GM12872 (cell line): ENCODE data around the gene PLXNA4.

ENCODE experiments used
- CTCF ChIP-seq: IDR thresholded peaks from 3 replicates; pipeline ENCODE4 v1.5.1; 2011; ENCODE audit warnings: low read depth, mild to moderate bottlenecking, low read length, moderate library complexity; ENCODE audit not compliant: insufficient read depth

PLXNA4 gene

GRCh38 chr7:132135746-132136385 lies 440.4 kb downstream of the PLXNA4 start:
- TF ChIP-seq CTCF: no peak

- no peak for TF ChIP-seq CTCF
Observed at GRCh38 chr7:132134814-132135445, 441.3 kb downstream of the PLXNA4 start.

- TF ChIP-seq CTCF: no peak
Observed at GRCh38 chr7:132133501-132133900, 442.8 kb downstream of the PLXNA4 start.

- no peak for TF ChIP-seq CTCF
Observed at GRCh38 chr7:132131196-132131595, 445.1 kb downstream of the PLXNA4 start.

GRCh38 chr7:132130497-132130896 lies 445.8 kb downstream of the PLXNA4 start:
- TF ChIP-seq CTCF: no peak

GRCh38 chr7:132125872-132126595 lies 450.2 kb downstream of the PLXNA4 start:
- TF ChIP-seq CTCF: no peak

- TF ChIP-seq CTCF: no peak
Observed at GRCh38 chr7:132125096-132125495, 451.2 kb downstream of the PLXNA4 start.
